HG02884 (cell line): ENCODE data around the gene TTBK1.
"Not testable (repeated sequence)": the region's sequence is repeated elsewhere in the genome, so short reads cannot be mapped to it uniquely, and the experiment has no call there.

Source experiments
- ATAC-seq: cut with Tn5 transposase; IDR thresholded peaks from one replicate; pipeline ENCODE4 v1.9.1; 2021; ENCODE audit warnings: mild to moderate bottlenecking, moderate library complexity; ENCODE audit not compliant: unreplicated experiment

The TTBK1 gene

DNA sequence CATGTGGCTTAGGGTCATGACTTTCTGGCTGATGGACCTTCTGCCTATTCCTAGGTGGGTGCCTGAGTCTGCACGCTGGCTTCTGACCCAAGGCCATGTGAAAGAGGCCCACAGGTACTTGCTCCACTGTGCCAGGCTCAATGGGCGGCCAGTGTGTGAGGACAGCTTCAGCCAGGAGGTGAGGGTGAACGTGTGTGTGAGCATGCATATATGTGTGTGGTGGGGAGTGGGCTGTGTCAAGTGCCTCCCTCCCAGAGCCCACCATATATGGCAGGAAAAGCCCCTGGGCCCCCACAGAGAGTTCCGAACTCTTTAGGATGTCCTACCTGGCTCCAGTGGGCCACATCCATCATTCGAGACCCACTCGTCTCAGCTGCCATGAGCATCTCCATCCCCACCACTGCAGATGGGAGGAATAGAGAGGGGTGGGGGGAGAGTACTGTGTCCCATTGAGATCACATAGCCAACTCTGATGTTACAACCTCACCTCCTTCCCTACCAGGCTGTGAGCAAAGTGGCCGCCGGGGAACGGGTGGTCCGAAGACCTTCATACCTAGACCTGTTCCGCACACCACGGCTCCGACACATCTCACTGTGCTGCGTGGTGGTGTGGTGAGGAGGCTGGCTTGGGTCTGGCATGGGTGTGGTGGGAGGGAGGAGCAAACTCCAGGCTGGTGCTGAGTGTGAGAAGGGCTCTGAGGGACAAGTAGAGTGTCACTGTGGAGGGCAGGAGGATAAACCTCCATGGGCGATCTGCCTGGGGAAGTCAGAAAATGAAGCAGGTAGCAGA is 58.0 kb downstream of the TTBK1 start:
- no peak for ATAC-seq

DNA sequence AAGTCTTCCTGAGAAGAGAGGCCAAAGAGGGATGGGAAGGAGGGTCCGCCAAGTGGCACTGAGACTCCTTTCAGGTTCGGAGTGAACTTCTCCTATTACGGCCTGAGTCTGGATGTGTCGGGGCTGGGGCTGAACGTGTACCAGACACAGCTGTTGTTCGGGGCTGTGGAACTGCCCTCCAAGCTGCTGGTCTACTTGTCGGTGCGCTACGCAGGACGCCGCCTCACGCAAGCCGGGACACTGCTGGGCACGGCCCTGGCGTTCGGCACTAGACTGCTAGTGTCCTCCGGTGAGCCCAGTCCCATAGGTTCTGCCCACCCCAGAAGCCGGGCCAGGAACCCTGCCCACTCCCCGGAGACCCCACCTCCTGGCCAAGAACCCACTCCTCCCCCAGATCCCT is 58.8 kb downstream of the TTBK1 start:
- ATAC-seq, result no peak

GRCh38 chr6:43303006-43303405 is 59.7 kb downstream of the TTBK1 start:
- ATAC-seq, result not testable (repeated sequence)

DNA sequence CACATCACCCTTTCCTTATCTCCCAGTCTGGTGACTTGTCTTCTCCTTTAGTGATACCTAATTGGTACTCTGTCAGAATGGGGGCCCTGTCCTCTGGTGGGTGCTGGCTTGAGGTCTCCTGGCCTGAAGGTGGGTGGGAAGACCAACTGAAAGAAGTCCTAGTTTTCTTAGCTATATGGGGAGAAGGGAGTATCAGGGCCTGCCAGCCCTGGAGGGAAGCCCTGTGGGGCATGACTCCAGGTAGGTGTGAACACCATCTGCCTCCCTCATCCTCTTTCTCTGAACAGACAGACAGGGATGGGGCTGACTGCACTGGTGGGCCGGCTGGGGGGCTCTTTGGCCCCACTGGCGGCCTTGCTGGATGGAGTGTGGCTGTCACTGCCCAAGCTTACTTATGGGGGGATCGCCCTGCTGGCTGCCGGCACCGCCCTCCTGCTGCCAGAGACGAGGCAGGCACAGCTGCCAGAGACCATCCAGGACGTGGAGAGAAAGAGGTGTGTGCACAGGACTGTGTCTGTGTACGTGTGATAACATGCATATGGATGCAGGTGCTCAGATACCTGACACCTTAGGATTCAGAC is 60.6 kb downstream of the TTBK1 start:
- no peak for ATAC-seq

DNA sequence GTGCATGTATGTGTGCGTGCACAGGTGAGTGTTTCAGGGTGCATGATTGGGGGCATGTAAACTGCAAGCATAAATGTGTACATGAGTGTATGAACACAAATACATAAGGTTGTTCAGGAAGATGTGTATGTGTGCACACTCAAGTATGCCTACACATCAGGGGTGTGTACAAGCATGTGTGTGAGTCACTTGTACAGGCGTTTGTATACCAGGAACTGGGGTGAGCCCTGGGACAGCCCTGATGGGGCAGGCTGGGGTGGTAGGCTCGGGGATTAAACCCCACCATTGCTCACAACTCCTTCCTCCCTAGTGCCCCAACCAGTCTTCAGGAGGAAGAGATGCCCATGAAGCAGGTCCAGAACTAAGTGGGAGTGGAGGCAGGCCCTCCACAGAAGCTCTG is 61.1 kb downstream of the TTBK1 start:
- no peak for ATAC-seq

- ATAC-seq, result no peak
Observed at GRCh38 chr6:43304882-43305281, 61.6 kb downstream of the TTBK1 start.

DNA sequence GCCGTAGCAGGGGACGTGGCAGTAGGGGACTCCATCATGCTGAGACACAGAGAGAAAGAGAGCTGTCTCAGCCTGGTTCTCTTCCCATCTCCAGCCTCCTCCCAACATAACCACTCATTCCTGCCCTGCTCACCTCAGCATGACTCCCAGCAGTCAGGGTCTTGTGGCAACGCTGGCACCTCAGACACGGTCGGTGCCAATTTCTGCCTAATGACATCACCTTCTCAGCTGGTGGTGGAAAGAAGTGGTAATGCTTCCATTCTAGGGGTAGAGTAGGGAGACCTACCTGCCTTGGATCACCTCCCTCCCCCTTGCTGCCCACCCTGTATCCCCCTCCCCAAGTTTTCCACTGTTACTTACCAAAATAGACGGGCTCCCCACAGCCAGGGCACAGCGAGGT is 62.8 kb downstream of the TTBK1 start:
- no peak for ATAC-seq

GRCh38 chr6:43307451-43308100 is 64.3 kb downstream of the TTBK1 start:
- ATAC-seq, result no peak

GRCh38 chr6:43308101-43308989 is 65.1 kb downstream of the TTBK1 start, which contains the start of gene CRIP3:
Gene CRIP3, minus strand, starts transcription at chr6:43308826. Its CDS starts 34 bp downstream, at chr6:43308792.
- no peak for ATAC-seq

DNA sequence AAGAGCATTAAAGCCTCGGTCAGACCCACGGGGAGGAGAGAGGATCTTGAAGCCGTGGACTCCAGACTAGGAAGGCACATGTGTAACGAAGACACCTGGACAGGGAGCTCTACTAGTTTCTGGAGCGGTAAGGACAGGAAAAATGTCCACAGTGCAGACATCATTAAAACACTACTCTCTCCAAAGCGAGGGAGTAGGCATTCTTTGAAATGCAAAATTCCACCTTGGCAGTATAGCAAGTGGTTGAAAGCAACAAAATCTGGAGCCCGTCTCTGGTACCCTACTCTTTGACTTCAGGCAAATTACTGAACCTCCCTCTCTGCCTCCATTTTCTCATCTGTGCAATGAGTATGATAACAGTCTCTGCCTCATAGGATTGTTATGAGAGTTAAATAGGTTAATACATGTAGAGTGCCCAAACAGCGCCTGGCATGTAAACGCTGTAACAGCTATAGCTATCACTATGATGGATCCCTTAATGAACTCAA is 65.8 kb downstream of the TTBK1 start:
- no peak for ATAC-seq

GRCh38 chr6:43310134-43310533 is 66.9 kb downstream of the TTBK1 start:
- no peak for ATAC-seq

GRCh38 chr6:43310624-43311023 is 67.3 kb downstream of the TTBK1 start:
- no peak for ATAC-seq

- ATAC-seq, result no peak
Observed at GRCh38 chr6:43311666-43312065, 68.4 kb downstream of the TTBK1 start.

- ATAC-seq, result no peak
Observed at GRCh38 chr6:43313813-43314212, 70.5 kb downstream of the TTBK1 start.

- no peak for ATAC-seq
Observed at GRCh38 chr6:43318011-43318410, 74.7 kb downstream of the TTBK1 start.

GRCh38 chr6:43325876-43326275 is 82.6 kb downstream of the TTBK1 start:
- no peak for ATAC-seq

DNA sequence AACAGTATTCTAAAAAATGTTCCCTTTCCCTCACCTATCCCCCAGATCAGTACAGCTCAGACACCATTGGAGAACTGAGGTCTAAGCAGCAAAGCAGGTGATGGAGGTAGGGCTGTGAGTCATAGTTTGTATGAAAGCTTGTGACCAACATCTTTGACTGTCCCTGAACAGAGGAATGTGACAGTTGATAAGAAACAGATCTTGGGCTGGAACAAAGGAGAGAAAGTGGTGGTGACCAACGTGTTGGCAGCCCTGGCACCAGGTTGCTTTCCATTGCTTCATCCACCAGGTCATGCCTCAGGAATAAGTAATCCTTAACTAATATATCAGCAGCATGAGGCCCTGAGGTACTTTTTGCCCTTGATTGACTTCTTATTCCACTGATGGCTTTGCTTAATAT is 85.2 kb downstream of the TTBK1 start:
- ATAC-seq, result no peak

DNA sequence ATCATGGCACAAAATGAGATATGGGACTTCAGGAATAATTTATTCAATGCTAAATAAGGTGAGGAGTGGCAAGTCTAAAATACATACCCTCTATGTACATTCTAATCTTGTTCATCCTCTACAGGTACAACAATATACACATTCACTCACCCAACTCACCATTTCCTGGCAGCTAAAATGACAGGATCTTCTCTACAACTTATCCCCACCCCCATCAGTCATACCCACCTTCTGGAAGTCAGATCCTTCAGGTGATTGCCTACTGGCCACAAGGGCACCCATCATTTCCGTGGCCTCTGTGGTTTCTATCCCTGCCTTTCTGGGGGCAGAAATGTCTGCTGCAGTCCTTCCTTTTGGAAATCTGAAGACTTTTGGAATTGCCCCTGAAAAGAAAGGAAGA is 88.2 kb downstream of the TTBK1 start:
- ATAC-seq, result no peak

DNA sequence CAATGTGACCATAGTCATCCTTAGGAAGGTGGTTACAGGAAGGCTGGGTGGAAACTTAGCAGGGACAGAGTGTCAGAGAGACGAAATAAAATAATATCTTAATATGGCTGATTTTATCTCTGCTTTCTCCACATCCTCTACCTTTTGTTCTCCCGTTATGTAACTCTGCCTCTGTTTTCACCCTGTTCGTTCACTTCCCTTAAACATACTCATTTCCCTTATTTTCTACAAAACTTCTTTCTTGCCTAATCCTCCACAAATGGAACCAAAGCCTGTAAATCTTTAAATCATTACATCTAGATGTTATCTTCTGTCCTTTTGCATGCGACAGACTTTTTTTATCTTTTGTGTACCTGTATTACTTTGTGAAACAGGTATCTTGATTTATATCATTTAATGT is 88.6 kb downstream of the TTBK1 start:
- ATAC-seq, result no peak

GRCh38 chr6:43334466-43335095 is 91.3 kb downstream of the TTBK1 start:
- no peak for ATAC-seq
